ENCODE measurements around the gene XYLT1. TPM values are rescaled to one million over a fixed set of nuclear protein-coding genes. Genes with fewer than 3 reads are reported as not detected.

The XYLT1 gene
- total RNA-seq, 1 donor from 2014 or later: 1.6 TPM

DNA sequence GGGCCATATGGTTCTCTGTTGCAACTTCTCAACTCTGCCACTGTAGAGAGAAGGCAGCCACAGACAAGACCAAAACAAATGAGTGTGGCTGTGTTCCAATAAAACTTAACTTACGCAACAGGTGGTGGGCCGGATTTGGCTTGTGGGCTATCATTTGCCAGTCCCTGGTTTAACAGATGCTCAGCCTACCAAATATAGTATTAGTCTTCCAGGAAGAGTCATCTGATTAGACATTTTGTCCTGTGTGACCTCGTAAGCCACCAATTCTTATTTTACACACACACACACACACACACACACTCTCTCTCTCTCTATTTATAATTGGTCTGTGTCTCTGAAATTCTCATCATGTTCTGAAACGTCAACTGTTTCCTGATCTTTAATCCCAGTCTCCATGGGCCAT, 245.9 kb downstream of the XYLT1 start:
- TF ChIP-seq, protein P1, sequence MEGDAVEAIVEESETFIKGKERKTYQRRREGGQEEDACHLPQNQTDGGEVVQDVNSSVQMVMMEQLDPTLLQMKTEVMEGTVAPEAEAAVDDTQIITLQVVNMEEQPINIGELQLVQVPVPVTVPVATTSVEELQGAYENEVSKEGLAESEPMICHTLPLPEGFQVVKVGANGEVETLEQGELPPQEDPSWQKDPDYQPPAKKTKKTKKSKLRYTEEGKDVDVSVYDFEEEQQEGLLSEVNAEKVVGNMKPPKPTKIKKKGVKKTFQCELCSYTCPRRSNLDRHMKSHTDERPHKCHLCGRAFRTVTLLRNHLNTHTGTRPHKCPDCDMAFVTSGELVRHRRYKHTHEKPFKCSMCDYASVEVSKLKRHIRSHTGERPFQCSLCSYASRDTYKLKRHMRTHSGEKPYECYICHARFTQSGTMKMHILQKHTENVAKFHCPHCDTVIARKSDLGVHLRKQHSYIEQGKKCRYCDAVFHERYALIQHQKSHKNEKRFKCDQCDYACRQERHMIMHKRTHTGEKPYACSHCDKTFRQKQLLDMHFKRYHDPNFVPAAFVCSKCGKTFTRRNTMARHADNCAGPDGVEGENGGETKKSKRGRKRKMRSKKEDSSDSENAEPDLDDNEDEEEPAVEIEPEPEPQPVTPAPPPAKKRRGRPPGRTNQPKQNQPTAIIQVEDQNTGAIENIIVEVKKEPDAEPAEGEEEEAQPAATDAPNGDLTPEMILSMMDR (IDR thresholded peaks at IDR 0.05; ENCODE audit: insufficient read depth, low read length, poor library complexity, severe bottlenecking): no peak
- H3K4me3 ChIP-seq (ENCODE audit: low read depth, low read length): no peak overlapping the region
- H3K27me3 ChIP-seq (ENCODE audit: control insufficient read depth, insufficient read depth, low read length): no peaks in the 10 kb centered on the region
- H3K36me3 ChIP-seq (ENCODE audit: control insufficient read depth, insufficient read depth, low read length): no peaks in the 10 kb centered on the region
- DNase-seq (ENCODE audit: low read depth): no peak

DNA sequence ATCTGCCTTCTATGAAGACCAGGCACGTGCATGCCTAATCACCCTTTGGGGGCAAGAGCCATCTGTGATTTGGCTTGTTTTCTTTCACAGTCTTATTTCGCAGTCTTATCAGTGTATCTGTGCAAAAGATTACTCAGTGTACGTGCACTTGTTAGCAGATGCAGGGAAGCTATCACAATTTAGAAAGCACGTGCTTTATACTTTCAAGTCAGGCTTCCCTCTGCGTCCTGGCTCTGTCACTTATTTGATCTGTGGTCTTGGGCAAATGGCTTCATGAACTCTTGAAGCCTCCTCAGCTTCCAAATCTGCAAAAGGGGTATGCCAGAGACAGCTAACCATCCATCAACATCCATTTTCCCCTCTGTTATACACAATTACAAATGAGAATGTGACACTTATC, 246.4 kb downstream of the XYLT1 start:
- DNase-seq (ENCODE audit: low read depth): no peak
- H3K4me3 ChIP-seq (ENCODE audit: low read depth, low read length): no peak overlapping the region
- TF ChIP-seq, protein P1 (IDR thresholded peaks at IDR 0.05; ENCODE audit: insufficient read depth, low read length, poor library complexity, severe bottlenecking): no peak
- H3K27me3 ChIP-seq (ENCODE audit: control insufficient read depth, insufficient read depth, low read length): no peaks in the 10 kb centered on the region
- no peaks in the 10 kb centered on the region for H3K36me3 ChIP-seq (ENCODE audit: control insufficient read depth, insufficient read depth, low read length)

DNA sequence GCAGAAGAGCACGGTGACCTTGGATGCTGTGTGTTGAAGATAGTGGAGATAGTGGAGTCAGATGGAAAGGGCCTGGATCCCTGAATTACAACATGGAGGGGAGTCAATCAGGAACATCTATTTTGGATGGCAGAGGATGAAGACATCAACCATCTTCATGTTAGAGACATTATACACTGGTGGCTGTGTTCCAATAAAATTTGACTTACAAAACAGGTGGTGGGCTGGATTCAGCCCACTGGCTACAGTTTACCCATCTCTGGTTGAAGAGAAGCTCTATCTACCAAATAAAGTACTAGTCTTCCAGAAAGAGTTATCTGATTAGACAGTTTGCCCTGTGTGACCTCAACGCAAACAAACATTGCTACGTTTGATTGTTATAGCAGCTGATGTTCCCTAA, 247.2 kb downstream of the XYLT1 start:
- DNase-seq (ENCODE audit: low read depth): no peak
- Histone ChIP-seq H3K27me3 (ENCODE audit: control insufficient read depth, insufficient read depth, low read length) (no peaks in the 10 kb centered on the region), H3K36me3 (ENCODE audit: control insufficient read depth, insufficient read depth, low read length) (no peaks in the 10 kb centered on the region), H3K4me3 (ENCODE audit: low read depth, low read length) (no peak overlapping the region)
- TF ChIP-seq, protein P1 (IDR thresholded peaks at IDR 0.05; ENCODE audit: insufficient read depth, low read length, poor library complexity, severe bottlenecking): no peak

DNA sequence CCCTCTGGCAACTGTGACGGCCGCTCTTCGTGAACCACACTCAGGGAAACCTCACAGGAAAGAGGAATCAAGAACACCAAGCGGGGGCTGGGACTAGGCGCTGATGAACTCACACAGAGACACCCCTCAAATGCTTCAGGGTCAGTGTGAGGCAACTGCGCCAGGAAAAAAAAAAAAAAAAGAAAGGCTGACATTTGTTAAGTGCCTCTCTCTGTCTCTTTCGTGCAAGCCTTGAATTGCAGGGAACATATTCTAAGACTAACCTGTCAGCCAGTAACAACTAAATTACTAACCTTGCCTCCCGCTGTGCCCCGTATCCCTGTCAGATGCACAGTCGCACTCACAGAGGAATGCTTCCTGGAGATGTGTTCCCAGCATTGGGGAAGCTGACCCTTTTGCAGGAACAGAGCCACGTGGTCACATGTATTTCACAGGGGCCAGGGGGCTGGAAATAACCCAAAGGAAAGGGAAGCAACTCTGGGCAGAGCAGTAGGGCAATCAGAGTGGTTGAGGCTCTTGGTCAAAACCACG, 247.8 kb downstream of the XYLT1 start:
- TF ChIP-seq, protein P1 (IDR thresholded peaks at IDR 0.05; ENCODE audit: insufficient read depth, low read length, poor library complexity, severe bottlenecking): no peak
- DNase-seq (ENCODE audit: low read depth): no peak
- no peak overlapping the region for H3K4me3 ChIP-seq (ENCODE audit: low read depth, low read length)
- H3K36me3 ChIP-seq (ENCODE audit: control insufficient read depth, insufficient read depth, low read length): no peaks in the 10 kb centered on the region
- H3K27me3 ChIP-seq (ENCODE audit: control insufficient read depth, insufficient read depth, low read length): no peaks in the 10 kb centered on the region

DNA sequence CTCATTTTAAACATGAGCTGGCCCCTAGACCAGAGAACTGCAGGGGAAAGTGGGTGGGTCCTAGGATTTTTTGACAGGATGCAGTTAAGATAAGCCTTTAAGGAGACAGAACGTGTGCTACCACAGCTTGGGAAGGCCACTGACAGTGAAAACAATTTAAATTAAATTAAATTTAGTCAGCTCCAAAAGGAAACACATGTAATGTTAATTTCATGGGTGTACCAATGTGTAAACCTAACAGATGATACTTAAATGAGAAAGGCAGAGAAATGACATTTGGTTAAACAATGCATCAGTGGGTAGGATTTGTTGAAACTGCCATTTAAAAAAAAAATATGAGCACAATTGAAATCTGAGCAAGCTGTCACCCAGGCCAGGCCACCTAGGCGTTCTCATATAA, 250.8 kb downstream of the XYLT1 start:
- Histone ChIP-seq H3K4me3 (ENCODE audit: low read depth, low read length) (no peak overlapping the region), H3K27me3 (ENCODE audit: control insufficient read depth, insufficient read depth, low read length) (no peaks in the 10 kb centered on the region), H3K36me3 (ENCODE audit: control insufficient read depth, insufficient read depth, low read length) (no peaks in the 10 kb centered on the region)
- TF ChIP-seq, protein P1 (IDR thresholded peaks at IDR 0.05; ENCODE audit: insufficient read depth, low read length, poor library complexity, severe bottlenecking): no peak
- no peak for DNase-seq (ENCODE audit: low read depth)

DNA sequence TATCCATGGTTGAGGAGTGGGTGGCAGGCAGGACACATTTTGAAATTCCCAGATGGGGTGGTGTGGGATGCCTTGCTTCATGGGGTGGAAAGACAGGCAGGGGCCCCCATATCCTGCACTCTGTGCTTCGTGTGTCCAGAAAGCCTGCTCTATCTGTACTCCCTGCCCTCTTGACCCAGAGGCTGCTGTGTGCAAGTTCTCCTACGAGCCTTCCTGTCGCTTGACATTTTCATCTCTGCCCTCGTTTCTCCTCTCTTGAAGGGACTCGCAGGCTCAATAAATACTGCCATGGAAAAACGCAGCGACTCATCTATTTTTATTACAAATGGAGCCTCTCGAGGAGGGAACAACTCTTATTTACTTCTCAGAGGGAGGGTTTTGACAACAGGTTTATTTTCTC, 254.8 kb downstream of the XYLT1 start:
- H3K27me3 ChIP-seq (ENCODE audit: control insufficient read depth, insufficient read depth, low read length): no peaks in the 10 kb centered on the region
- TF ChIP-seq, protein P1 (IDR thresholded peaks at IDR 0.05; ENCODE audit: insufficient read depth, low read length, poor library complexity, severe bottlenecking): no peak
- no peak overlapping the region for H3K4me3 ChIP-seq (ENCODE audit: low read depth, low read length)
- H3K36me3 ChIP-seq (ENCODE audit: control insufficient read depth, insufficient read depth, low read length): no peaks in the 10 kb centered on the region
- DNase-seq (ENCODE audit: low read depth): no peak
